Measurements from ENCODE around the gene TMPRSS6. TPM values are rescaled to one million over a fixed set of nuclear protein-coding genes. Genes with fewer than 3 reads are reported as not detected.

The TMPRSS6 gene
- total RNA-seq, 2 donors from 2014 or later = not detected

- intact Hi-C loops (cut with DNase I) = loop anchor here in 1 of 2 donors (10.0 kb wide), 1 partner anchor 57 kb away; no protein-coding TSS in a partner anchor
- DNase-seq (ENCODE audit: low spot score) = no peak
Observed at GRCh38 chr22:37097346-37097745, 12.2 kb downstream of the TMPRSS6 start.

GRCh38 chr22:37095113-37095512 lies 14.4 kb downstream of the TMPRSS6 start:
- intact Hi-C loops (cut with DNase I) = loop anchor here in 1 of 2 donors (10.0 kb wide), 1 partner anchor 60 kb away; no protein-coding TSS in a partner anchor
- no peak for DNase-seq (ENCODE audit: low spot score)

GRCh38 chr22:37094239-37094638 lies 15.3 kb downstream of the TMPRSS6 start:
- no peak for DNase-seq (ENCODE audit: low spot score)
- intact Hi-C loops (cut with DNase I) = loop anchor here in 1 of 2 donors (10.0 kb wide), 1 partner anchor 61 kb away; no protein-coding TSS in a partner anchor

GRCh38 chr22:37092997-37093396 lies 16.5 kb downstream of the TMPRSS6 start:
- intact Hi-C loops (cut with DNase I) = loop anchor here in 1 of 2 donors (10.0 kb wide), 1 partner anchor 62 kb away; no protein-coding TSS in a partner anchor
- DNase-seq (ENCODE audit: low spot score) = no peak

GRCh38 chr22:37091994-37092393 lies 17.5 kb downstream of the TMPRSS6 start:
- intact Hi-C loops (cut with DNase I) = loop anchor here in 1 of 2 donors (10.0 kb wide), 1 partner anchor 63 kb away; no protein-coding TSS in a partner anchor
- no peak for DNase-seq (ENCODE audit: low spot score)

GRCh38 chr22:37090920-37091695 lies 18.4 kb downstream of the TMPRSS6 start:
- DNase-seq (ENCODE audit: low spot score) = no peak
- intact Hi-C loops (cut with DNase I) = loop anchor here in 1 of 2 donors (10.0 kb wide), 1 partner anchor 64 kb away; no protein-coding TSS in a partner anchor

- no peak for DNase-seq (ENCODE audit: low spot score)
- intact Hi-C loops (cut with DNase I) = no loop called here
Observed at GRCh38 chr22:37089434-37089833, 20.1 kb downstream of the TMPRSS6 start.

- intact Hi-C loops (cut with DNase I) = no loop called here
- DNase-seq (ENCODE audit: low spot score) = no peak
Observed at GRCh38 chr22:37088750-37089408, 20.6 kb downstream of the TMPRSS6 start.

- intact Hi-C loops (cut with DNase I) = no loop called here
Observed at GRCh38 chr22:37088108-37088605, 21.4 kb downstream of the TMPRSS6 start.

GRCh38 chr22:37086184-37086583 lies 23.3 kb downstream of the TMPRSS6 start:
- intact Hi-C loops (cut with DNase I) = no loop called here
- no peak for DNase-seq (ENCODE audit: low spot score)

More at GRCh38 chr22:37088108-37088605, 21.4 kb downstream of the TMPRSS6 start:
- no peak for DNase-seq (ENCODE audit: low spot score)

GRCh38 chr22:37084385-37084784 lies 25.1 kb downstream of the TMPRSS6 start:
- intact Hi-C loops (cut with DNase I) = no loop called here
- DNase-seq (ENCODE audit: low spot score) = no peak

- DNase-seq (ENCODE audit: low spot score) = no peak
- intact Hi-C loops (cut with DNase I) = no loop called here
Observed at GRCh38 chr22:37083914-37084313, 25.6 kb downstream of the TMPRSS6 start.

- intact Hi-C loops (cut with DNase I) = no loop called here
- DNase-seq (ENCODE audit: low spot score) = no peak
Observed at GRCh38 chr22:37082251-37082873, 27.2 kb downstream of the TMPRSS6 start.

GRCh38 chr22:37080838-37081237 lies 28.7 kb downstream of the TMPRSS6 start:
- intact Hi-C loops (cut with DNase I) = no loop called here
- no peak for DNase-seq (ENCODE audit: low spot score)

GRCh38 chr22:37080438-37080837 lies 29.1 kb downstream of the TMPRSS6 start:
- no peak for DNase-seq (ENCODE audit: low spot score)
- intact Hi-C loops (cut with DNase I) = no loop called here

GRCh38 chr22:37079668-37080171 lies 29.8 kb downstream of the TMPRSS6 start:
- no peak for DNase-seq (ENCODE audit: low spot score)
- intact Hi-C loops (cut with DNase I) = no loop called here

GRCh38 chr22:37079158-37079557 lies 30.4 kb downstream of the TMPRSS6 start:
- intact Hi-C loops (cut with DNase I) = no loop called here
- DNase-seq (ENCODE audit: low spot score) = no peak

GRCh38 chr22:37077802-37078448 lies 31.6 kb downstream of the TMPRSS6 start:
- DNase-seq (ENCODE audit: low spot score) = no peak
- intact Hi-C loops (cut with DNase I) = no loop called here

GRCh38 chr22:37075822-37076433 lies 33.6 kb downstream of the TMPRSS6 start:
- no peak for DNase-seq (ENCODE audit: low spot score)
- intact Hi-C loops (cut with DNase I) = no loop called here
